Activated naive CD8-positive, alpha-beta T cell (primary cell): ENCODE results near the gene CALML5.

Source experiments
- H3K27ac Mint-ChIP-seq: one replicate; pipeline ENCODE4 v1.8.0; 2021; ENCODE audit warnings: mixed read lengths
- H3K27me3 Mint-ChIP-seq: one replicate; pipeline ENCODE4 v1.8.0; 2021; ENCODE audit warnings: mixed read lengths
- H3K36me3 Mint-ChIP-seq: one replicate; pipeline ENCODE4 v1.8.0; 2021; ENCODE audit warnings: mixed read lengths
- H3K4me1 Mint-ChIP-seq: one replicate; pipeline ENCODE4 v1.8.0; 2021; ENCODE audit warnings: low read depth, mixed read lengths
- H3K4me3 Mint-ChIP-seq: one replicate; pipeline ENCODE4 v1.8.0; 2021; ENCODE audit warnings: mild to moderate bottlenecking, mixed read lengths
- H3K9me3 Mint-ChIP-seq: one replicate; pipeline ENCODE4 v1.8.0; 2021; ENCODE audit warnings: low read depth, mixed read lengths

CALML5 gene

GRCh38 chr10:5537684-5538083, 38.3 kb upstream of the CALML5 start:
- no peak overlapping the region for H3K27ac Mint-ChIP-seq
- H3K27me3 Mint-ChIP-seq = no peaks in the 10 kb centered on the region
- peaks cover 6% of the 10 kb centered on the region for H3K9me3 Mint-ChIP-seq
- peaks cover 2% of the 10 kb centered on the region for H3K4me1 Mint-ChIP-seq
- peaks cover 4% of the 10 kb centered on the region for H3K36me3 Mint-ChIP-seq
- H3K4me3 Mint-ChIP-seq = no peak overlapping the region

- H3K27ac Mint-ChIP-seq = no peak overlapping the region
- no peaks in the 10 kb centered on the region for H3K36me3 Mint-ChIP-seq
- H3K9me3 Mint-ChIP-seq = no peaks in the 10 kb centered on the region
- no peak overlapping the region for H3K4me3 Mint-ChIP-seq
- peaks cover 2% of the 10 kb centered on the region for H3K4me1 Mint-ChIP-seq
- H3K27me3 Mint-ChIP-seq = no peaks in the 10 kb centered on the region
Measured at GRCh38 chr10:5536486-5537081, 37.2 kb upstream of the CALML5 start.

- Mint-ChIP-seq H3K27me3 (no peaks in the 10 kb centered on the region), H3K36me3 (no peaks in the 10 kb centered on the region), H3K27ac (no peak overlapping the region), H3K9me3 (no peaks in the 10 kb centered on the region), H3K4me1 (peaks cover 2% of the 10 kb centered on the region), H3K4me3 (no peak overlapping the region)
Measured at GRCh38 chr10:5534880-5535856, 35.8 kb upstream of the CALML5 start.

- H3K27me3 Mint-ChIP-seq = no peaks in the 10 kb centered on the region
- no peaks in the 10 kb centered on the region for H3K36me3 Mint-ChIP-seq
- H3K4me3 Mint-ChIP-seq = no peak overlapping the region
- no peaks in the 10 kb centered on the region for H3K9me3 Mint-ChIP-seq
- no peak overlapping the region for H3K27ac Mint-ChIP-seq
- peaks cover 2% of the 10 kb centered on the region for H3K4me1 Mint-ChIP-seq
Measured at GRCh38 chr10:5534051-5534821, 34.9 kb upstream of the CALML5 start.

GRCh38 chr10:5533098-5533731, 33.8 kb upstream of the CALML5 start:
- Mint-ChIP-seq H3K27ac (no peak overlapping the region), H3K4me1 (no peaks in the 10 kb centered on the region), H3K36me3 (no peaks in the 10 kb centered on the region), H3K27me3 (no peaks in the 10 kb centered on the region), H3K9me3 (no peaks in the 10 kb centered on the region), H3K4me3 (no peak overlapping the region)

GRCh38 chr10:5532618-5533097, 33.3 kb upstream of the CALML5 start:
- Mint-ChIP-seq H3K27me3 (no peaks in the 10 kb centered on the region), H3K36me3 (no peaks in the 10 kb centered on the region), H3K4me3 (no peak overlapping the region), H3K4me1 (no peaks in the 10 kb centered on the region), H3K27ac (no peak overlapping the region), H3K9me3 (no peaks in the 10 kb centered on the region)

- Mint-ChIP-seq H3K27ac (no peak overlapping the region), H3K4me1 (no peaks in the 10 kb centered on the region), H3K27me3 (no peaks in the 10 kb centered on the region), H3K9me3 (no peaks in the 10 kb centered on the region), H3K36me3 (no peaks in the 10 kb centered on the region), H3K4me3 (no peak overlapping the region)
Measured at GRCh38 chr10:5532307-5532605, 32.9 kb upstream of the CALML5 start.

GRCh38 chr10:5531558-5532306, 32.4 kb upstream of the CALML5 start:
- Mint-ChIP-seq H3K9me3 (no peaks in the 10 kb centered on the region), H3K4me1 (no peaks in the 10 kb centered on the region), H3K36me3 (no peaks in the 10 kb centered on the region), H3K27ac (peak overlapping the region; percentile 19), H3K27me3 (no peaks in the 10 kb centered on the region), H3K4me3 (no peak overlapping the region)

- no peak overlapping the region for H3K4me3 Mint-ChIP-seq
- peak overlapping the region; percentile 19 for H3K27ac Mint-ChIP-seq
- H3K9me3 Mint-ChIP-seq = no peaks in the 10 kb centered on the region
- H3K27me3 Mint-ChIP-seq = no peaks in the 10 kb centered on the region
- no peaks in the 10 kb centered on the region for H3K36me3 Mint-ChIP-seq
- H3K4me1 Mint-ChIP-seq = no peaks in the 10 kb centered on the region
Measured at GRCh38 chr10:5530846-5531557, 31.6 kb upstream of the CALML5 start.

GRCh38 chr10:5530412-5530806, 31.0 kb upstream of the CALML5 start:
- no peaks in the 10 kb centered on the region for H3K36me3 Mint-ChIP-seq
- H3K9me3 Mint-ChIP-seq = no peaks in the 10 kb centered on the region
- H3K4me1 Mint-ChIP-seq = no peaks in the 10 kb centered on the region
- no peaks in the 10 kb centered on the region for H3K27me3 Mint-ChIP-seq
- H3K27ac Mint-ChIP-seq = no peak overlapping the region
- H3K4me3 Mint-ChIP-seq = no peak overlapping the region

- H3K4me1 Mint-ChIP-seq = no peaks in the 10 kb centered on the region
- no peak overlapping the region for H3K27ac Mint-ChIP-seq
- H3K27me3 Mint-ChIP-seq = no peaks in the 10 kb centered on the region
- H3K4me3 Mint-ChIP-seq = no peak overlapping the region
- H3K36me3 Mint-ChIP-seq = no peaks in the 10 kb centered on the region
- H3K9me3 Mint-ChIP-seq = no peaks in the 10 kb centered on the region
Measured at GRCh38 chr10:5529702-5530411, 30.5 kb upstream of the CALML5 start.

- Mint-ChIP-seq H3K9me3 (no peaks in the 10 kb centered on the region), H3K36me3 (no peaks in the 10 kb centered on the region), H3K27me3 (no peaks in the 10 kb centered on the region), H3K4me1 (no peaks in the 10 kb centered on the region), H3K27ac (no peak overlapping the region), H3K4me3 (no peak overlapping the region)
Measured at GRCh38 chr10:5528989-5529701, 29.8 kb upstream of the CALML5 start.
